Heart left ventricle (tissue), 16 donors: ENCODE results near the gene ANXA2R. TPM values are rescaled to one million over a fixed set of nuclear protein-coding genes. Genes with fewer than 3 reads are reported as not detected.

Source experiments
- ATAC-seq, 4 donors: fragments of 200-7000 bp; cut with Tn5 transposase; one replicate each; pipeline ENCODE4 v1.9.1; 2020 to 2022; ENCODE audit warnings: moderate library complexity in 4 of 4, mild to moderate bottlenecking in 3 of 4, moderate number of reproducible peaks in 1 of 4
- DNase-seq, 5 donors: peaks; one replicate each; pipeline ENCODE4 v3.0.0-alpha.2; 2020
- H3K27ac ChIP-seq, 12 donors: fragments of 200-600 bp; sonication (generic) in 4 of 12; one replicate each; pipeline versions ENCODE4 v1.5.0 to v1.8.0; 2016 to 2022; ENCODE audit warnings: mild to moderate bottlenecking in 2 of 12
- H3K27me3 ChIP-seq, 9 donors: fragments of 200-600 bp; sonication (generic) in 2 of 9; one replicate each; pipeline versions ENCODE4 v1.5.1 to v1.8.0; 2016 to 2022; ENCODE audit warnings: mild to moderate bottlenecking in 3 of 9
- H3K36me3 ChIP-seq, 9 donors: fragments of 200-600 bp; sonication (generic) in 2 of 9; one replicate each; pipeline versions ENCODE4 v1.5.0 to v1.8.0; 2018 to 2022; ENCODE audit warnings: mild to moderate bottlenecking in 2 of 9
- H3K4me1 ChIP-seq, 12 donors: fragments of 200-600 bp; sonication (generic) in 4 of 12; one replicate each; pipeline versions ENCODE4 v1.5.0 to v1.8.0; 2016 to 2022; ENCODE audit warnings: mild to moderate bottlenecking in 3 of 12
- H3K4me3 ChIP-seq, 12 donors: fragments of 200-600 bp; sonication (generic) in 4 of 12; one replicate each; pipeline versions ENCODE4 v1.5.0 to v1.8.0; 2017 to 2022; ENCODE audit warnings: mild to moderate bottlenecking in 9 of 12, moderate library complexity in 4 of 12
- H3K9me3 ChIP-seq, 12 donors: fragments of 200-600 bp; sonication (generic) in 4 of 12; one replicate each; pipeline versions ENCODE4 v1.5.0 to v1.8.0; 2016 to 2022; ENCODE audit warnings: mild to moderate bottlenecking in 1 of 12
- CTCF ChIP-seq, 12 donors: fragments of 200-600 bp; sonication (generic) in 4 of 12; IDR thresholded peaks; one replicate each; pipeline versions ENCODE4 v1.5.0 to v1.8.0; 2018 to 2022; ENCODE audit warnings: antibody characterized with exemption in 12 of 12, mild to moderate bottlenecking in 5 of 12
- POLR2A ChIP-seq, 2 donors: fragments of 450-650 bp; IDR thresholded peaks; one replicate each; pipeline ENCODE4 v1.6.1; 2017; ENCODE audit warnings: antibody characterized with exemption in 2 of 2, mild to moderate bottlenecking in 2 of 2, moderate library complexity in 2 of 2
- WGBS, 4 donors: extraction: QIAGEN DNeasy Blood & Tissue Kit in 2 of 4; methylation state at CpG; one replicate each; pipeline versions ENCODE4 v1.1.5 to v1.1.7; 2013 to 2018; 5-methylcytosine and 5-hydroxymethylcytosine counted together
- intact Hi-C, 10 donors: fragments of 100-400 bp; cut with DNase I; formaldehyde crosslinking; loops; one replicate each; pipeline versions ENCODE4 v1.11.1 to v1.14.2; 2022
- polyA plus RNA-seq, 2 donors: library from polyadenylated mRNA; stranded (reverse); fragments of 200-250 nt; gene quantifications; one replicate each; pipeline ENCODE4 v1.2.3, GENCODE V29; 2013
- total RNA-seq, 9 donors: library from RNA; depleted of rRNA in 2 of 9; stranded (reverse); fragments of >200 nt in 2 of 9; fragmentation: NEBNext Ultra II Directional in 3 of 9; extraction: Animal tissue kit (Norgen Biotek cat#: 25700) in 3 of 9; gene quantifications; one replicate each; pipeline versions ENCODE4 v1.1.0 to v1.2.4, GENCODE V29; 2016 to 2023
- donor health status: ischemic (EF 13 %, LVEDD 7.1; RV severe dilation, severe dysfunction).
- donor health status: healthy with polysubstance abuse.
- donor health status: DM: no; HTN: yes; CAD: no.
- donor health status: DM: no; HTN: no; CAD: no.
- donor health status: ischemic (EF 25% LVEDD 6.9; RV normal size, moderate dysfunction).
- donor health status: ischemic (EF 25% LVEDD 5.7; RV mildly dilated, moderate dysfunction).
- donor health status: healthy.
- donor health status: DM: yes; HTN: yes; CAD: no.
- donor health status: ischemic (EF 35%, LVEDD 5.7; RV mildly dilated, moderate dysfunction).
- donor health status: nonischemic (EF 11% LVEDD 7.7; RV severe dilation, severe dysfunction).
- donor health status: DM: yes; HTN: yes; CAD: no.
- donor health status: PGD.
- donor health status: ischemic (EF 29% LVEDD 5.4; RV normal size, mild dysfunction).
- donor health status: nonischemic (EF 23%, LVEDD 6.1; RV moderate dilation, normal function).

Gene ANXA2R
- total and polyA plus RNA-seq, 11 donors: 0.49 to 2.4 (median 1.4) TPM

- 19 to 38% (median 30%) methylated on average over 36 of the region's 36 CpGs for WGBS, 4 donors
- intact Hi-C loops: loop anchor here in 2 of 10 donors (2.0 to 5.0 kb wide), 2 partner anchors 16 to 85 kb away; no protein-coding TSS in a partner anchor
- Histone ChIP-seq H3K36me3 (no peaks in the 10 kb centered on the region), H3K4me1 (peaks cover 0 to 42% (median 4%) of the 10 kb centered on the region in 12 donors), H3K27me3 (peaks cover 0 to 75% (median 20%) of the 10 kb centered on the region in 9 donors), H3K4me3 (peak overlapping the region; percentile 14 to 77 (median 65)), H3K9me3 (no peaks in the 10 kb centered on the region), H3K27ac (peak overlapping the region; percentile 49 to 99 (median 95))
- TF ChIP-seq CTCF (IDR thresholded peaks at IDR 0.05) (no peak), POLR2A (IDR thresholded peaks at IDR 0.05) (no peak)
- DNase-seq: peak in 1 of 5 donors; percentile 24
- no peak for ATAC-seq
These were observed 3.1 kb downstream of the ANXA2R start for GRCh38 chr5:43036856-43037635.

GRCh38 chr5:43036409-43036808, 3.7 kb downstream of the ANXA2R start:
- ATAC-seq: no peak
- peaks cover 0 to 74% (median 20%) of the 10 kb centered on the region in 9 donors for H3K27me3 ChIP-seq
- DNase-seq: no peak
- H3K4me3 ChIP-seq: peak overlapping the region in 2 of 12 donors; percentile 61 to 67
- TF ChIP-seq POLR2A (IDR thresholded peaks at IDR 0.05) (no peak), CTCF (IDR thresholded peaks at IDR 0.05) (no peak)
- H3K4me1 ChIP-seq: peaks cover 0 to 42% (median 3%) of the 10 kb centered on the region in 12 donors
- intact Hi-C loops: loop anchor here in 2 of 10 donors (2.0 to 5.0 kb wide), 2 partner anchors 16 to 84 kb away; no protein-coding TSS in a partner anchor
- no peaks in the 10 kb centered on the region for H3K36me3 ChIP-seq
- 60 to 75% (median 67%) methylated on average over 1 of the region's 1 CpG for WGBS, 4 donors
- no peaks in the 10 kb centered on the region for H3K9me3 ChIP-seq
- H3K27ac ChIP-seq: peak overlapping the region in 8 of 12 donors; percentile 74 to 99 (median 95)

GRCh38 chr5:43034591-43034968, 5.5 kb downstream of the ANXA2R start:
- ATAC-seq (peak in 2 of 4 donors; percentile 21 to 31), DNase-seq (no peak)
- Histone ChIP-seq H3K36me3 (no peaks in the 10 kb centered on the region), H3K27ac (peak overlapping the region; percentile 10 to 68 (median 64)), H3K9me3 (no peaks in the 10 kb centered on the region), H3K4me3 (peak overlapping the region in 10 of 12 donors; percentile 13 to 52 (median 44)), H3K4me1 (peaks cover 0 to 34% (median 3%) of the 10 kb centered on the region in 12 donors), H3K27me3 (peaks cover 0 to 62% (median 17%) of the 10 kb centered on the region in 9 donors)
- intact Hi-C loops: no loop called here
- WGBS, 4 donors: 30 to 45% (median 40%) methylated on average over 5 of the region's 5 CpGs
- TF ChIP-seq POLR2A (IDR thresholded peaks at IDR 0.05) (no peak), CTCF (IDR thresholded peaks at IDR 0.05) (no peak)
